ENCODE measurements around the gene FTHL17. TPM values are rescaled to one million over a fixed set of nuclear protein-coding genes. Genes with fewer than 3 reads are reported as not detected.

The FTHL17 gene
- total RNA-seq, result not detected in 2 replicates

DNA sequence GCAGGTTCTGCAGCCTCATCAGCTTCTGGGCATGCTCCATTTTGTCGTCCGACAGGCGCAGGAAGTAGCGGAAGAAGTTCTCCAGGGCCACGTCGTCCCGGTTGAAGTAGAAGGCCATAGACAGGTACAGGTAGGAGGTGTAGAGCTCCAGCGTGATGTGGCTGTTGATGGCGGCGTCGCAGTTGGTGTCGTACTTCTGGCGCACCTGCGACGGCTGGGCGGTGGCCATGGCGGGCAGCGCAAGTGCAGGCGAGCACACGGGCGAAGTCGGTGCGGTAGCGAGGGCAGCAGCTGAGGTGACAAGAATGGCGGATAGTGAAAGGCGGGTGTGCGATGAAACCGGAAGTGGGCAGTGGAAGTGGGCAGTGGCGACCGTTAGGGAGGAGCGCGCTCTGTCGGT, at the start of gene FTHL17:
FTHL17 (minus strand) TSS at position 317 of the 400 bp plus-strand sequence; CDS start at position 229, 88 bp downstream.

Other genes starting within 250 kb of the FTHL17 start
- 15.1 and 15.7 TPM in 2 replicates for gene TAB3, start 182.8 kb downstream of the FTHL17 start, total RNA-seq